Measurements from ENCODE around the gene TMEM63C.

The TMEM63C gene

DNA sequence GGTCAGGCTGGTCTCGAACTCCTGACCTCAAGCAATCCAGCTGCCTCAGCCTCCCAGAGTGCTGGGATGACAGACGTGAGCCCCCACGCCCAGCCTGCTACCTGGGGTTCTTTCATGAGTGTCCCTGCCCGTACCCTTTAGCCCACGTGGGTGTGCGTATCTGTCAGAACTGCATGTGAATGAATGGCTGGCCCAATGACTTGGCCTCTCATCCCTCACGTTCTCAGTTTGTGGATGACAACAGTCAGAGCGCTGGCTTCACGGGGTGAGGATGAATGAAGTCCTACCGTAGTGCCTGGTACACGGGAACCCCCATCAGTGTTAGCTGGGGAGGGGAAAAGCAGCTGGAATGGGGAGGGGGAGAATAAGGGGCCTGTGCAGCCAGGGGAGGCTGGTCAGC, 23.9 kb upstream of the TMEM63C start:
- no peaks in the 10 kb centered on the region for H3K9me3 ChIP-seq (ENCODE audit: insufficient read depth, low read length)
- no peak overlapping the region for H2AFZ ChIP-seq (ENCODE audit: low read depth, low read length)
- peaks cover 23% of the 10 kb centered on the region for H3K4me1 ChIP-seq (ENCODE audit: low read length)
- H3K4me2 ChIP-seq (ENCODE audit: low read length): no peak overlapping the region
- no peak for TF ChIP-seq EZH2phosphoT487 (IDR thresholded peaks at IDR 0.05; ENCODE audit: low read depth)
- TF ChIP-seq, protein P1, sequence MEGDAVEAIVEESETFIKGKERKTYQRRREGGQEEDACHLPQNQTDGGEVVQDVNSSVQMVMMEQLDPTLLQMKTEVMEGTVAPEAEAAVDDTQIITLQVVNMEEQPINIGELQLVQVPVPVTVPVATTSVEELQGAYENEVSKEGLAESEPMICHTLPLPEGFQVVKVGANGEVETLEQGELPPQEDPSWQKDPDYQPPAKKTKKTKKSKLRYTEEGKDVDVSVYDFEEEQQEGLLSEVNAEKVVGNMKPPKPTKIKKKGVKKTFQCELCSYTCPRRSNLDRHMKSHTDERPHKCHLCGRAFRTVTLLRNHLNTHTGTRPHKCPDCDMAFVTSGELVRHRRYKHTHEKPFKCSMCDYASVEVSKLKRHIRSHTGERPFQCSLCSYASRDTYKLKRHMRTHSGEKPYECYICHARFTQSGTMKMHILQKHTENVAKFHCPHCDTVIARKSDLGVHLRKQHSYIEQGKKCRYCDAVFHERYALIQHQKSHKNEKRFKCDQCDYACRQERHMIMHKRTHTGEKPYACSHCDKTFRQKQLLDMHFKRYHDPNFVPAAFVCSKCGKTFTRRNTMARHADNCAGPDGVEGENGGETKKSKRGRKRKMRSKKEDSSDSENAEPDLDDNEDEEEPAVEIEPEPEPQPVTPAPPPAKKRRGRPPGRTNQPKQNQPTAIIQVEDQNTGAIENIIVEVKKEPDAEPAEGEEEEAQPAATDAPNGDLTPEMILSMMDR (IDR thresholded peaks at IDR 0.05; ENCODE audit: low read depth, low read length): no peak
- H3K9ac ChIP-seq (ENCODE audit: low read length): no peak overlapping the region
- H3K27ac ChIP-seq (ENCODE audit: low read length): no peak overlapping the region
- H3K79me2 ChIP-seq (ENCODE audit: low read length): no peaks in the 10 kb centered on the region
- H4K20me1 ChIP-seq (ENCODE audit: insufficient read depth, low read length): no peaks in the 10 kb centered on the region
- H3K4me3 ChIP-seq (ENCODE audit: low read length): no peak overlapping the region
- H3K36me3 ChIP-seq (replicated peaks; ENCODE audit: low read depth, low read length): no peaks in the 10 kb centered on the region
- peaks cover 20% of the 10 kb centered on the region; the same call in 1 of the 2 replicates for H3K27me3 ChIP-seq (ENCODE audit: low read depth, low read length)

DNA sequence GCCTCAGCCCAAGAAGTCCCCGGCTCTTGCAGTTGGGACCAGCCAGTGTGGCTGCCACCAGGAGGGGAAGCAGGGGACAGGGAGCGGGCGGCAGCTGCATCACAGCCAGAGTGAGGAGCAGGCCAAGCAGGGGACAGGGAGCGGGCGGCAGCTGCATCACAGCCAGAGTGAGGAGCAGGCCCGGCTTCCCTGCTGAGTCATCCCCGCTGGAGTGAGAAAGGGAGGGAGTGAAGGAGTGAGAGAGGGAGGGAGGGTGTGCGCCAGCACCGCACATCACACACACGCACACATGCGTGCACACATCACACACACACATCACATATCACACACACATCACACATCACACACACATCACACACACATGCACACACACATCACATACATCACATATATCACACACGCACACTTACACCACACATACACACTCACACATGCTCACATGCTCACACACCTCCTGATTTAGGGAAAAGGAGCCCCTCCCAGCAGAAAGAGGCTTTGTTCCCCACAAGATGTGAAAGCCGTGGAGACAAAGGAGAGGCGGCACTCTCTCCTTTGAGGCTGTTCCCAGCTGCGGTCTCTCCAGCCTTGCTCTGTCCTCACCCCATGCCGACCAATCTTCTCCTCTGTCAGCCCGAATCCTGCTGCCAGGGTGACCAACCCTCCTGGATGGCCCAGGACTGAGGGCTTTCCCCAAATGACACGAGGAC, 23.3 kb upstream of the TMEM63C start:
- no peak overlapping the region for H3K4me2 ChIP-seq (ENCODE audit: low read length)
- H3K36me3 ChIP-seq (replicated peaks; ENCODE audit: low read depth, low read length): no peaks in the 10 kb centered on the region
- H4K20me1 ChIP-seq (ENCODE audit: insufficient read depth, low read length): no peaks in the 10 kb centered on the region
- H3K27ac ChIP-seq (ENCODE audit: low read length): no peak overlapping the region
- no peaks in the 10 kb centered on the region for H3K79me2 ChIP-seq (ENCODE audit: low read length)
- H3K4me1 ChIP-seq (ENCODE audit: low read length): peaks cover 23% of the 10 kb centered on the region
- H2AFZ ChIP-seq (ENCODE audit: low read depth, low read length): no peak overlapping the region
- no peak overlapping the region for H3K4me3 ChIP-seq (ENCODE audit: low read length)
- TF ChIP-seq EZH2phosphoT487 (IDR thresholded peaks at IDR 0.05; ENCODE audit: low read depth): no peak
- TF ChIP-seq, protein P1 (IDR thresholded peaks at IDR 0.05; ENCODE audit: low read depth, low read length): no peak
- peaks cover 20% of the 10 kb centered on the region; the same call in 1 of the 2 replicates for H3K27me3 ChIP-seq (ENCODE audit: low read depth, low read length)
- no peaks in the 10 kb centered on the region for H3K9me3 ChIP-seq (ENCODE audit: insufficient read depth, low read length)
- no peak overlapping the region for H3K9ac ChIP-seq (ENCODE audit: low read length)

DNA sequence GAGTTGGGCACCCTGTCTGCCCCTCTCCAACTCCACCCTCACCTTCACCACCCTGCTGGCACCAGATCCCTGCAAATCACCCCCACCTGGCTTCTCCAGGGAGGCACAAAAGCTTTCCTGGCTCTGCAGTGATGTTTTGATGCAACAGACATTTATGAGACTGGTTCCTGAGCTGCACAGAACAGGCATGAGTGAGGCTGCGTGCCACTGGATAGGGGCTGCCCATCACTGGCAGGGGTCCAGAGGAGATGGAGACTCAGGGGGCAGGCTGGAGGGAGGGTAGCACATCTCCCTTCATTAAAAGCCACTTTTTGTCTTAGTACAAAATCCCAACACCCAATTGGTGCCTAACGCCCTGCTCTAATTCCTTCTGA, 22.7 kb upstream of the TMEM63C start:
- no peak overlapping the region for H3K4me3 ChIP-seq (ENCODE audit: low read length)
- H4K20me1 ChIP-seq (ENCODE audit: insufficient read depth, low read length): no peaks in the 10 kb centered on the region
- H3K27ac ChIP-seq (ENCODE audit: low read length): no peak overlapping the region
- H3K79me2 ChIP-seq (ENCODE audit: low read length): no peaks in the 10 kb centered on the region
- H3K4me1 ChIP-seq (ENCODE audit: low read length): peaks cover 18% of the 10 kb centered on the region
- no peaks in the 10 kb centered on the region for H3K36me3 ChIP-seq (replicated peaks; ENCODE audit: low read depth, low read length)
- no peak overlapping the region for H3K4me2 ChIP-seq (ENCODE audit: low read length)
- H3K9me3 ChIP-seq (ENCODE audit: insufficient read depth, low read length): no peaks in the 10 kb centered on the region
- peaks cover 20% of the 10 kb centered on the region; the same call in 1 of the 2 replicates for H3K27me3 ChIP-seq (ENCODE audit: low read depth, low read length)
- H3K9ac ChIP-seq (ENCODE audit: low read length): no peak overlapping the region
- no peak overlapping the region for H2AFZ ChIP-seq (ENCODE audit: low read depth, low read length)
- no peak for TF ChIP-seq EZH2phosphoT487 (IDR thresholded peaks at IDR 0.05; ENCODE audit: low read depth)
- TF ChIP-seq, protein P1 (IDR thresholded peaks at IDR 0.05; ENCODE audit: low read depth, low read length): no peak

DNA sequence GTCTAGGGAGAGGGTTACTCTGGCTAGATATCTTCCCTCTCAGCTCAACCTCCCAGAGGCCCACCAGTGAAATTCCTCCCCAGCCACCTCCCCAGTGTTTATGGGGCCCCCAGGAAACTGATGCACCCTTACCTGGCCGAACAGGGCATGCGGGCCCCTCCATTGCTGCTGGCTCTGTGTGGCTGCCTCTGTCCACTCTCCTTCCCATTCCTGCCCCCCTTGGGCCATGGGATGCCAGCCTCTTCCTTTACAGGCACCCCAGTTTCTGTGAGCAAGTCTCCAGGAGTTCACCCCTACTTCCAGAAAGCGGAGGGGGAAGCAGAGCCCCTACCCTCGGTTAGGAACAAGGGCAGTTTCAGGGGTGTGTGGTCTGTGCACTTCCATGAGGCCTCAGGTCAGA, 20.6 kb upstream of the TMEM63C start:
- H3K36me3 ChIP-seq (replicated peaks; ENCODE audit: low read depth, low read length): no peaks in the 10 kb centered on the region
- H3K27me3 ChIP-seq (ENCODE audit: low read depth, low read length): peaks cover 20% of the 10 kb centered on the region; the same call in 1 of the 2 replicates
- H3K79me2 ChIP-seq (ENCODE audit: low read length): no peaks in the 10 kb centered on the region
- TF ChIP-seq, protein P1 (IDR thresholded peaks at IDR 0.05; ENCODE audit: low read depth, low read length): no peak
- no peak for TF ChIP-seq EZH2phosphoT487 (IDR thresholded peaks at IDR 0.05; ENCODE audit: low read depth)
- no peak overlapping the region for H3K27ac ChIP-seq (ENCODE audit: low read length)
- H3K9me3 ChIP-seq (ENCODE audit: insufficient read depth, low read length): no peaks in the 10 kb centered on the region
- H4K20me1 ChIP-seq (ENCODE audit: insufficient read depth, low read length): no peaks in the 10 kb centered on the region
- no peak overlapping the region for H3K4me2 ChIP-seq (ENCODE audit: low read length)
- H3K4me3 ChIP-seq (ENCODE audit: low read length): no peak overlapping the region
- H3K4me1 ChIP-seq (ENCODE audit: low read length): no peaks in the 10 kb centered on the region
- H3K9ac ChIP-seq (ENCODE audit: low read length): no peak overlapping the region
- no peak overlapping the region for H2AFZ ChIP-seq (ENCODE audit: low read depth, low read length)
